Measurements from ENCODE around the gene SGMS1.

The SGMS1 gene

DNA sequence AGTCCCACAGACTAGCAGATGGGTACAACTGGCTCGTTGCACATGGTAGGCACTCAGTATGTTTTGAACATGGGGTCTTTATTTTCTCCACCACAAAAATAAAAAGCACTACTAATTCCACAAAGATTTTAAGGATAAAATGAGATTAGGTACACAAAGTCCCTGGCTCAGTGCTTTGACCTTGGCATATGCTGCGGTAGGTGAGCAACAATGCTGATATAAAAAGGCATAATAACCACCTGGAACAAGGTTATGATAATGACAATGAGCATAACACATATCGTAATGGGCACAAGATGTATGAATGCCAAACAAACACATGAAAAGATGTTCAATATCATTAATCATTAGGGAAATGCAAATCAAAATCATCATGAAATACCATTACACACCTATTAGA, 26.9 kb downstream of the SGMS1 start:
- TF ChIP-seq, protein P1, sequence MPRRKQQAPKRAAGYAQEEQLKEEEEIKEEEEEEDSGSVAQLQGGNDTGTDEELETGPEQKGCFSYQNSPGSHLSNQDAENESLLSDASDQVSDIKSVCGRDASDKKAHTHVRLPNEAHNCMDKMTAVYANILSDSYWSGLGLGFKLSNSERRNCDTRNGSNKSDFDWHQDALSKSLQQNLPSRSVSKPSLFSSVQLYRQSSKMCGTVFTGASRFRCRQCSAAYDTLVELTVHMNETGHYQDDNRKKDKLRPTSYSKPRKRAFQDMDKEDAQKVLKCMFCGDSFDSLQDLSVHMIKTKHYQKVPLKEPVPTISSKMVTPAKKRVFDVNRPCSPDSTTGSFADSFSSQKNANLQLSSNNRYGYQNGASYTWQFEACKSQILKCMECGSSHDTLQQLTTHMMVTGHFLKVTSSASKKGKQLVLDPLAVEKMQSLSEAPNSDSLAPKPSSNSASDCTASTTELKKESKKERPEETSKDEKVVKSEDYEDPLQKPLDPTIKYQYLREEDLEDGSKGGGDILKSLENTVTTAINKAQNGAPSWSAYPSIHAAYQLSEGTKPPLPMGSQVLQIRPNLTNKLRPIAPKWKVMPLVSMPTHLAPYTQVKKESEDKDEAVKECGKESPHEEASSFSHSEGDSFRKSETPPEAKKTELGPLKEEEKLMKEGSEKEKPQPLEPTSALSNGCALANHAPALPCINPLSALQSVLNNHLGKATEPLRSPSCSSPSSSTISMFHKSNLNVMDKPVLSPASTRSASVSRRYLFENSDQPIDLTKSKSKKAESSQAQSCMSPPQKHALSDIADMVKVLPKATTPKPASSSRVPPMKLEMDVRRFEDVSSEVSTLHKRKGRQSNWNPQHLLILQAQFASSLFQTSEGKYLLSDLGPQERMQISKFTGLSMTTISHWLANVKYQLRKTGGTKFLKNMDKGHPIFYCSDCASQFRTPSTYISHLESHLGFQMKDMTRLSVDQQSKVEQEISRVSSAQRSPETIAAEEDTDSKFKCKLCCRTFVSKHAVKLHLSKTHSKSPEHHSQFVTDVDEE (CRISPR knock-in tag; IDR thresholded peaks at IDR 0.05): no peak
- TF ChIP-seq, protein P2, sequence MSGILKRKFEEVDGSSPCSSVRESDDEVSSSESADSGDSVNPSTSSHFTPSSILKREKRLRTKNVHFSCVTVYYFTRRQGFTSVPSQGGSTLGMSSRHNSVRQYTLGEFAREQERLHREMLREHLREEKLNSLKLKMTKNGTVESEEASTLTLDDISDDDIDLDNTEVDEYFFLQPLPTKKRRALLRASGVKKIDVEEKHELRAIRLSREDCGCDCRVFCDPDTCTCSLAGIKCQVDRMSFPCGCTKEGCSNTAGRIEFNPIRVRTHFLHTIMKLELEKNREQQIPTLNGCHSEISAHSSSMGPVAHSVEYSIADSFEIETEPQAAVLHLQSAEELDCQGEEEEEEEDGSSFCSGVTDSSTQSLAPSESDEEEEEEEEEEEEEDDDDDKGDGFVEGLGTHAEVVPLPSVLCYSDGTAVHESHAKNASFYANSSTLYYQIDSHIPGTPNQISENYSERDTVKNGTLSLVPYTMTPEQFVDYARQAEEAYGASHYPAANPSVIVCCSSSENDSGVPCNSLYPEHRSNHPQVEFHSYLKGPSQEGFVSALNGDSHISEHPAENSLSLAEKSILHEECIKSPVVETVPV (CRISPR knock-in tag; IDR thresholded peaks at IDR 0.05): no peak
- TF ChIP-seq TOX (CRISPR knock-in tag; IDR thresholded peaks at IDR 0.05; ENCODE audit: borderline replicate concordance) (no peak), ZFP30 (CRISPR knock-in tag; IDR thresholded peaks at IDR 0.05) (no peak), ZNF70 (CRISPR knock-in tag; IDR thresholded peaks at IDR 0.05) (no peak), SNAI2 (CRISPR knock-in tag; IDR thresholded peaks at IDR 0.05) (no peak), ZNF8 (CRISPR knock-in tag; IDR thresholded peaks at IDR 0.05) (no peak), ZC3H10 (CRISPR knock-in tag; IDR thresholded peaks at IDR 0.05) (no peak)
- TF ChIP-seq, protein P3, sequence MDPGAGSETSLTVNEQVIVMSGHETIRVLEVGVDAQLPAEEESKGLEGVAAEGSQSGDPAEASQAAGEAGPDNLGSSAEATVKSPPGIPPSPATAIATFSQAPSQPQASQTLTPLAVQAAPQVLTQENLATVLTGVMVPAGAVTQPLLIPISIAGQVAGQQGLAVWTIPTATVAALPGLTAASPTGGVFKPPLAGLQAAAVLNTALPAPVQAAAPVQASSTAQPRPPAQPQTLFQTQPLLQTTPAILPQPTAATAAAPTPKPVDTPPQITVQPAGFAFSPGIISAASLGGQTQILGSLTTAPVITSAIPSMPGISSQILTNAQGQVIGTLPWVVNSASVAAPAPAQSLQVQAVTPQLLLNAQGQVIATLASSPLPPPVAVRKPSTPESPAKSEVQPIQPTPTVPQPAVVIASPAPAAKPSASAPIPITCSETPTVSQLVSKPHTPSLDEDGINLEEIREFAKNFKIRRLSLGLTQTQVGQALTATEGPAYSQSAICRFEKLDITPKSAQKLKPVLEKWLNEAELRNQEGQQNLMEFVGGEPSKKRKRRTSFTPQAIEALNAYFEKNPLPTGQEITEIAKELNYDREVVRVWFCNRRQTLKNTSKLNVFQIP (CRISPR knock-in tag; IDR thresholded peaks at IDR 0.05; ENCODE audit: borderline replicate concordance, low read depth): no peak
- ATAC-seq: no peak

DNA sequence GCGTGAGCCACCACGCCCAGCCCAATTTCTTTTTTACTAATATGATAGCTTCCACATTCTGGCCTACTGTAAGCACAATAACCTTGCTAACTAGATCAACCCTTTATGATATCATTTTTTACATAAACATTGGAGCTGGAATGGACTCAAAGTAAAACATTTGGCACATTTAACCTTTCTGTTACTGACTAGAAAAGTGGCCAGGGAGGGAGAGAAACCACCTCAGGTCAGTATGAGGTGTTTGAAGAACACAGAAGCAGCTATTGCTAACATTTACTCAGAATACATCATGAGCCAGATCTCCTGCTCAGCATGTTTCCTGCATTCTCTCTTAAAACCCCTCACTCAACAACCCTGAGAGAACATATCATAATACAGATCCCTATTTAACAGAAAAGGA, 27.3 kb downstream of the SGMS1 start:
- TF ChIP-seq TOX (CRISPR knock-in tag; IDR thresholded peaks at IDR 0.05; ENCODE audit: borderline replicate concordance) (no peak), OSR1 (CRISPR knock-in tag; IDR thresholded peaks at IDR 0.05) (no peak), ZNF8 (CRISPR knock-in tag; IDR thresholded peaks at IDR 0.05) (no peak), ZFP3 (CRISPR knock-in tag; IDR thresholded peaks at IDR 0.05) (no peak), TCF4 (CRISPR knock-in tag; IDR thresholded peaks at IDR 0.05; ENCODE audit: borderline replicate concordance) (no peak), ISL1 (CRISPR knock-in tag; IDR thresholded peaks at IDR 0.05) (no peak), ZNF565 (CRISPR knock-in tag; conservative IDR thresholded peaks at IDR 0.05; ENCODE audit: low read depth) (no peak), RARB (CRISPR knock-in tag; IDR thresholded peaks at IDR 0.05) (no peak)
- TF ChIP-seq, protein P1 (CRISPR knock-in tag; IDR thresholded peaks at IDR 0.05): no peak
- no peak for ATAC-seq

DNA sequence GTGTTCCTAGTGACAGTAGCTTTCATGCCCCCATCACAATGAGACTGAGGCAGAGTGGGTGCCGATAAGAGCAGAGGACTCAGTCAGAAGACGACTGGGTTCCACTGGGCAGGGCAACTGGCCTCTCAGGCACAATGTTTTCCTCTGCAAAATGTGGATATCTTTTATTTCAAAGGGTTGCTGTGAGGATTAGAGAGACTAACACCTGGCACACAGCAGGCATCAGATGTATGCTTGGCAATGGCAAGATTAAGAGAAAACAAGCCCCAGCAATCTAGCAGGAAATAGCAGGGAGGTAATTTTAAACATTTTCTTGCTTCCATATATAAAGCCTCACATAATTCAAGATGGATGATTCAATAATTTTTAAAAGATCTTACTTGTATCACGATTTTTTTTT, 28.0 kb downstream of the SGMS1 start:
- ATAC-seq: no peak
- TF ChIP-seq, protein P2 (CRISPR knock-in tag; IDR thresholded peaks at IDR 0.05): no peak
- no peak for TF ChIP-seq PPARA (CRISPR knock-in tag; IDR thresholded peaks at IDR 0.05; ENCODE audit: borderline replicate concordance)
- TF ChIP-seq ZNF70 (CRISPR knock-in tag; IDR thresholded peaks at IDR 0.05): no peak
- TF ChIP-seq ZFP30 (CRISPR knock-in tag; IDR thresholded peaks at IDR 0.05): no peak
- TF ChIP-seq BACH2 (CRISPR knock-in tag; IDR thresholded peaks at IDR 0.05; ENCODE audit: borderline replicate concordance): no peak
- TF ChIP-seq TOX (CRISPR knock-in tag; IDR thresholded peaks at IDR 0.05; ENCODE audit: borderline replicate concordance): no peak
- TF ChIP-seq GLIS3 (CRISPR knock-in tag; IDR thresholded peaks at IDR 0.05): no peak
- no peak for TF ChIP-seq CSDC2 (CRISPR knock-in tag; IDR thresholded peaks at IDR 0.05)
- TF ChIP-seq, protein P3 (CRISPR knock-in tag; IDR thresholded peaks at IDR 0.05; ENCODE audit: borderline replicate concordance, low read depth): no peak
- no peak for TF ChIP-seq SNAI2 (CRISPR knock-in tag; IDR thresholded peaks at IDR 0.05)
- TF ChIP-seq, protein P1 (CRISPR knock-in tag; IDR thresholded peaks at IDR 0.05): no peak
- TF ChIP-seq, protein P4, sequence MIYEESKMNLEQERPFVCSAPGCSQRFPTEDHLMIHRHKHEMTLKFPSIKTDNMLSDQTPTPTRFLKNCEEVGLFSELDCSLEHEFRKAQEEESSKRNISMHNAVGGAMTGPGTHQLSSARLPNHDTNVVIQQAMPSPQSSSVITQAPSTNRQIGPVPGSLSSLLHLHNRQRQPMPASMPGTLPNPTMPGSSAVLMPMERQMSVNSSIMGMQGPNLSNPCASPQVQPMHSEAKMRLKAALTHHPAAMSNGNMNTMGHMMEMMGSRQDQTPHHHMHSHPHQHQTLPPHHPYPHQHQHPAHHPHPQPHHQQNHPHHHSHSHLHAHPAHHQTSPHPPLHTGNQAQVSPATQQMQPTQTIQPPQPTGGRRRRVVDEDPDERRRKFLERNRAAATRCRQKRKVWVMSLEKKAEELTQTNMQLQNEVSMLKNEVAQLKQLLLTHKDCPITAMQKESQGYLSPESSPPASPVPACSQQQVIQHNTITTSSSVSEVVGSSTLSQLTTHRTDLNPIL (CRISPR knock-in tag; IDR thresholded peaks at IDR 0.05; ENCODE audit: low read depth): no peak
- no peak for TF ChIP-seq ZNF8 (CRISPR knock-in tag; IDR thresholded peaks at IDR 0.05)
- TF ChIP-seq ZFP3 (CRISPR knock-in tag; IDR thresholded peaks at IDR 0.05): no peak
- no peak for TF ChIP-seq ESRRG (CRISPR knock-in tag; IDR thresholded peaks at IDR 0.05)

Measured in SK-N-SH treated with all-trans-retinoic acid at 6 μM for 48 hours (cell line).